Loucy (cell line): Measurements from ENCODE around the gene PYGB.

Source experiments
- H2AFZ ChIP-seq: fragments of 200-600 bp; sonication (generic); 2 replicates; pipeline ENCODE4 v1.6.0; 2016; ENCODE audit warnings: antibody characterized with exemption, mild to moderate bottlenecking, low read length, moderate library complexity
- H3F3A ChIP-seq: fragments of 200-600 bp; 2 replicates; pipeline ENCODE4 v1.6.0; 2016; ENCODE audit warnings: antibody characterized with exemption, low read depth, mild to moderate bottlenecking
- H3K27me3 ChIP-seq: fragments of 200-600 bp; sonication (generic); 2 replicates; pipeline ENCODE4 v1.6.1; 2014; ENCODE audit warnings: low read length, mild to moderate bottlenecking; ENCODE audit not compliant: insufficient read depth, poor library complexity, severe bottlenecking
- H3K36me3 ChIP-seq: fragments of 200-600 bp; sonication (generic); 2 replicates; pipeline ENCODE4 v1.6.1; 2016; ENCODE audit warnings: low read length; ENCODE audit not compliant: insufficient read depth
- H3K4me1 ChIP-seq: fragments of 200-600 bp; sonication (generic); 2 replicates; pipeline ENCODE4 v1.5.1; 2014; ENCODE audit warnings: low read length, mild to moderate bottlenecking; ENCODE audit not compliant: insufficient read depth, poor library complexity, severe bottlenecking
- H3K4me2 ChIP-seq: fragments of 200-600 bp; sonication (generic); 2 replicates; pipeline ENCODE4 v1.6.0; 2014; ENCODE audit warnings: antibody characterized with exemption, low read length, low read depth, mild to moderate bottlenecking; ENCODE audit not compliant: poor library complexity, severe bottlenecking
- H3K4me3 ChIP-seq: fragments of 200-600 bp; sonication (generic); 2 replicates; pipeline ENCODE4 v1.5.1; 2014; ENCODE audit warnings: low read length, mild to moderate bottlenecking, mixed read lengths; ENCODE audit not compliant: poor library complexity, severe bottlenecking
- H3K79me2 ChIP-seq: fragments of 200-600 bp; sonication (generic); 2 replicates; pipeline ENCODE4 v1.6.1; 2014; ENCODE audit warnings: low read length; ENCODE audit not compliant: insufficient read depth
- H3K9ac ChIP-seq: fragments of 200-600 bp; sonication (generic); 2 replicates; pipeline ENCODE4 v1.6.0; 2014; ENCODE audit warnings: mild to moderate bottlenecking, low read depth, low read length, moderate library complexity; ENCODE audit not compliant: poor library complexity, severe bottlenecking
- H3K9me2 ChIP-seq: fragments of 200-600 bp; sonication (generic); replicated peaks from 2 replicates; pipeline ENCODE4 v1.6.1; 2016; ENCODE audit warnings: low read depth, low read length, mixed read lengths
- H3K9me3 ChIP-seq: fragments of 200-600 bp; sonication (generic); 2 replicates; pipeline ENCODE4 v1.6.1; 2014; ENCODE audit warnings: mild to moderate bottlenecking, antibody characterized with exemption, low read length, low read depth; ENCODE audit not compliant: insufficient read depth
- H4K20me1 ChIP-seq: fragments of 200-600 bp; sonication (generic); 2 replicates; pipeline ENCODE4 v1.6.0; 2014; ENCODE audit warnings: antibody characterized with exemption, low read length, mild to moderate bottlenecking; ENCODE audit not compliant: insufficient read depth, poor library complexity, severe bottlenecking
- CTCF ChIP-seq: fragments of 200-600 bp; sonication (generic); conservative IDR thresholded peaks from 2 replicates; pipeline ENCODE4 v1.5.1; 2014; ENCODE audit warnings: mild to moderate bottlenecking, antibody characterized with exemption, low read length
- EZH2phosphoT487 ChIP-seq: fragments of 200-600 bp; IDR thresholded peaks from 2 replicates; pipeline ENCODE4 v1.6.1; 2018; ENCODE audit warnings: antibody characterized with exemption, mild to moderate bottlenecking, moderate library complexity, borderline replicate concordance

PYGB gene

GRCh38 chr20:25286917-25287316, 39.0 kb downstream of the PYGB start:
- Histone ChIP-seq H3K4me1 (no peaks in the 10 kb centered on the region), H3K27me3 (no peaks in the 10 kb centered on the region), H3K9me3 (no peaks in the 10 kb centered on the region), H3K79me2 (no peaks in the 10 kb centered on the region), H3K9ac (no peak overlapping the region), H3K9me2 (no peaks in the 10 kb centered on the region), H2AFZ (no peak overlapping the region), H3K4me3 (no peak overlapping the region), H3K4me2 (no peak overlapping the region), H4K20me1 (no peaks in the 10 kb centered on the region), H3K36me3 (peaks cover 57% of the 10 kb centered on the region; the same call in 1 of the 2 replicates), H3F3A (no peaks in the 10 kb centered on the region)
- no peak for TF ChIP-seq CTCF
- no peak for TF ChIP-seq EZH2phosphoT487

GRCh38 chr20:25287631-25288290, 39.9 kb downstream of the PYGB start:
- TF ChIP-seq CTCF, result no peak
- TF ChIP-seq EZH2phosphoT487, result no peak
- no peaks in the 10 kb centered on the region for H3F3A ChIP-seq
- no peak overlapping the region for H3K4me3 ChIP-seq
- H3K79me2 ChIP-seq, result no peaks in the 10 kb centered on the region
- no peaks in the 10 kb centered on the region for H3K9me2 ChIP-seq
- H2AFZ ChIP-seq, result no peak overlapping the region
- no peak overlapping the region for H3K9ac ChIP-seq
- no peaks in the 10 kb centered on the region for H3K27me3 ChIP-seq
- H3K9me3 ChIP-seq, result no peaks in the 10 kb centered on the region
- no peak overlapping the region for H3K4me2 ChIP-seq
- no peaks in the 10 kb centered on the region for H3K4me1 ChIP-seq
- no peaks in the 10 kb centered on the region for H4K20me1 ChIP-seq
- peaks cover 52% of the 10 kb centered on the region; the same call in 1 of the 2 replicates for H3K36me3 ChIP-seq

GRCh38 chr20:25288291-25289181, 40.7 kb downstream of the PYGB start:
- H3K9ac ChIP-seq, result no peak overlapping the region
- H3K4me3 ChIP-seq, result no peak overlapping the region
- H3K27me3 ChIP-seq, result no peaks in the 10 kb centered on the region
- H3K36me3 ChIP-seq, result peaks cover 52% of the 10 kb centered on the region; the same call in 1 of the 2 replicates
- TF ChIP-seq EZH2phosphoT487, result no peak
- TF ChIP-seq CTCF, result no peak
- H3K4me1 ChIP-seq, result no peaks in the 10 kb centered on the region
- H4K20me1 ChIP-seq, result no peaks in the 10 kb centered on the region
- H3K9me3 ChIP-seq, result no peaks in the 10 kb centered on the region
- H3K4me2 ChIP-seq, result no peak overlapping the region
- no peaks in the 10 kb centered on the region for H3K9me2 ChIP-seq
- H3K79me2 ChIP-seq, result no peaks in the 10 kb centered on the region
- H3F3A ChIP-seq, result no peaks in the 10 kb centered on the region
- no peak overlapping the region for H2AFZ ChIP-seq
